ENCODE measurements around the gene ME1. TPM values are rescaled to one million over a fixed set of nuclear protein-coding genes. Genes with fewer than 3 reads are reported as not detected.
A peak's percentile ranks its signal among the peaks of the same experiment; 100 is the strongest.

ME1 gene
- total and polyA plus RNA-seq, 2 experiments from 2014 or later: 19.0 to 19.7 TPM

DNA sequence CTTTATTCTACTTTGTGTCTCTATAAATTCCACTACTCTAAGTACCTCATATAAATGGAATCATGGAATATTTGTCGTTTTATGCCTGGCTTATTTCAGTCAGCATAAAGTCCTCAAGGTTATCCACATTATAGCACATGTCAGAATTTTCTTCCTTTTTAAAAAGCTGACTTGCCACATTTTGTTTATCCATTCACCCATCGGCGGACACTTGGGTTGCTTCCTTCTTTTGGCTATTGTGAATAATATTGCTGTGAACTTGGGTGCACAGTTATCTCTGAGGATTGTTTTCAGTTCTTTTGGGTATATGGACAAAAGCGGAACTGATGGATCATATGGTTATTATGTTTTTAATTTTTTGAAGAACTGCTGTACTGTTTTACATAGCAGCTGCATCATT lies 39.1 kb upstream of the ME1 start:
- Histone ChIP-seq H3K79me2 (no peaks in the 10 kb centered on the region), H4K20me1 (ENCODE audit: insufficient read depth, poor library complexity, severe bottlenecking) (no peaks in the 10 kb centered on the region), H2AFZ (no peak overlapping the region), H3K9me2 (replicated peaks; ENCODE audit: insufficient read depth) (no peaks in the 10 kb centered on the region), H3K4me3 (no peak overlapping the region), H3K4me2 (no peak overlapping the region), H3K27me3 (no peaks in the 10 kb centered on the region), H3K4me1 (ENCODE audit: insufficient read depth) (no peaks in the 10 kb centered on the region), H3K36me3 (replicated peaks; ENCODE audit: insufficient read depth, low read depth) (no peaks in the 10 kb centered on the region), H3K9me3 (ENCODE audit: low read depth) (no peaks in the 10 kb centered on the region), H3K27ac (no peak overlapping the region)
- DNase-seq (ENCODE audit: low spot score): no peak
- WGBS (ENCODE audit: low lambda C conversion rate, missing lambda C conversion rate): 89% methylated on average over 4 of the region's 4 CpGs
- no peak for TF ChIP-seq EZH2phosphoT487 (IDR thresholded peaks at IDR 0.05; ENCODE audit: low read depth, severe bottlenecking, unreplicated experiment)

- 82% methylated on average over 3 of the region's 3 CpGs for whole genome bisulfite sequencing (ENCODE audit: low lambda C conversion rate, missing lambda C conversion rate)
- no peaks in the 10 kb centered on the region for H4K20me1 ChIP-seq (ENCODE audit: insufficient read depth, poor library complexity, severe bottlenecking)
- peaks cover 12% of the 10 kb centered on the region for H3K4me1 ChIP-seq (ENCODE audit: insufficient read depth)
- H3K27ac ChIP-seq: no peak overlapping the region
- H3K9me2 ChIP-seq (replicated peaks; ENCODE audit: insufficient read depth): no peaks in the 10 kb centered on the region
- no peak for DNase-seq (ENCODE audit: low spot score)
- H2AFZ ChIP-seq: no peak overlapping the region
- no peaks in the 10 kb centered on the region for H3K27me3 ChIP-seq
- H3K9me3 ChIP-seq (ENCODE audit: low read depth): no peaks in the 10 kb centered on the region
- no peak overlapping the region for H3K4me3 ChIP-seq
- TF ChIP-seq EZH2phosphoT487 (IDR thresholded peaks at IDR 0.05; ENCODE audit: low read depth, severe bottlenecking, unreplicated experiment) (no peak), EZH2 (IDR thresholded peaks at IDR 0.05; ENCODE audit: borderline replicate concordance) (no peak)
- TF ChIP-seq, protein P1, sequence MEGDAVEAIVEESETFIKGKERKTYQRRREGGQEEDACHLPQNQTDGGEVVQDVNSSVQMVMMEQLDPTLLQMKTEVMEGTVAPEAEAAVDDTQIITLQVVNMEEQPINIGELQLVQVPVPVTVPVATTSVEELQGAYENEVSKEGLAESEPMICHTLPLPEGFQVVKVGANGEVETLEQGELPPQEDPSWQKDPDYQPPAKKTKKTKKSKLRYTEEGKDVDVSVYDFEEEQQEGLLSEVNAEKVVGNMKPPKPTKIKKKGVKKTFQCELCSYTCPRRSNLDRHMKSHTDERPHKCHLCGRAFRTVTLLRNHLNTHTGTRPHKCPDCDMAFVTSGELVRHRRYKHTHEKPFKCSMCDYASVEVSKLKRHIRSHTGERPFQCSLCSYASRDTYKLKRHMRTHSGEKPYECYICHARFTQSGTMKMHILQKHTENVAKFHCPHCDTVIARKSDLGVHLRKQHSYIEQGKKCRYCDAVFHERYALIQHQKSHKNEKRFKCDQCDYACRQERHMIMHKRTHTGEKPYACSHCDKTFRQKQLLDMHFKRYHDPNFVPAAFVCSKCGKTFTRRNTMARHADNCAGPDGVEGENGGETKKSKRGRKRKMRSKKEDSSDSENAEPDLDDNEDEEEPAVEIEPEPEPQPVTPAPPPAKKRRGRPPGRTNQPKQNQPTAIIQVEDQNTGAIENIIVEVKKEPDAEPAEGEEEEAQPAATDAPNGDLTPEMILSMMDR (IDR thresholded peaks at IDR 0.05; ENCODE audit: poor library complexity): no peak
- no peak overlapping the region for H3K4me2 ChIP-seq
- no peaks in the 10 kb centered on the region for H3K79me2 ChIP-seq
- no peaks in the 10 kb centered on the region for H3K36me3 ChIP-seq (replicated peaks; ENCODE audit: insufficient read depth, low read depth)
Measured at GRCh38 chr6:83467620-83468036, 36.8 kb upstream of the ME1 start.

GRCh38 chr6:83466328-83466727 lies 35.5 kb upstream of the ME1 start:
- no peaks in the 10 kb centered on the region for H3K79me2 ChIP-seq
- 94% methylated on average over 6 of the region's 6 CpGs for WGBS (ENCODE audit: low lambda C conversion rate, missing lambda C conversion rate)
- no peak overlapping the region for H3K27ac ChIP-seq
- no peaks in the 10 kb centered on the region for H3K9me2 ChIP-seq (replicated peaks; ENCODE audit: insufficient read depth)
- TF ChIP-seq EZH2 (IDR thresholded peaks at IDR 0.05; ENCODE audit: borderline replicate concordance) (no peak), EZH2phosphoT487 (IDR thresholded peaks at IDR 0.05; ENCODE audit: low read depth, severe bottlenecking, unreplicated experiment) (no peak)
- TF ChIP-seq, protein P1 (IDR thresholded peaks at IDR 0.05; ENCODE audit: poor library complexity): no peak
- H4K20me1 ChIP-seq (ENCODE audit: insufficient read depth, poor library complexity, severe bottlenecking): no peaks in the 10 kb centered on the region
- no peaks in the 10 kb centered on the region for H3K27me3 ChIP-seq
- H3K4me2 ChIP-seq: no peak overlapping the region
- DNase-seq (ENCODE audit: low spot score): no peak
- no peak overlapping the region for H3K4me3 ChIP-seq
- peaks cover 20% of the 10 kb centered on the region for H3K4me1 ChIP-seq (ENCODE audit: insufficient read depth)
- no peaks in the 10 kb centered on the region for H3K36me3 ChIP-seq (replicated peaks; ENCODE audit: insufficient read depth, low read depth)
- H2AFZ ChIP-seq: no peak overlapping the region
- H3K9me3 ChIP-seq (ENCODE audit: low read depth): no peaks in the 10 kb centered on the region

GRCh38 chr6:83464381-83465140 lies 33.7 kb upstream of the ME1 start:
- H3K27me3 ChIP-seq: no peaks in the 10 kb centered on the region
- WGBS (ENCODE audit: low lambda C conversion rate, missing lambda C conversion rate): 61% methylated on average over 5 of the region's 5 CpGs
- no peaks in the 10 kb centered on the region for H3K9me3 ChIP-seq (ENCODE audit: low read depth)
- H3K4me2 ChIP-seq: no peak overlapping the region
- peak; percentile 68 for DNase-seq (ENCODE audit: low spot score)
- H3K79me2 ChIP-seq: no peaks in the 10 kb centered on the region
- H4K20me1 ChIP-seq (ENCODE audit: insufficient read depth, poor library complexity, severe bottlenecking): no peaks in the 10 kb centered on the region
- H3K4me3 ChIP-seq: no peak overlapping the region
- no peak for TF ChIP-seq EZH2phosphoT487 (IDR thresholded peaks at IDR 0.05; ENCODE audit: low read depth, severe bottlenecking, unreplicated experiment)
- TF ChIP-seq, protein P1 (IDR thresholded peaks at IDR 0.05; ENCODE audit: poor library complexity): no peak
- TF ChIP-seq EZH2 (IDR thresholded peaks at IDR 0.05; ENCODE audit: borderline replicate concordance): no peak
- H3K27ac ChIP-seq: peak overlapping the region; percentile 85
- H3K36me3 ChIP-seq (replicated peaks; ENCODE audit: insufficient read depth, low read depth): no peaks in the 10 kb centered on the region
- H3K4me1 ChIP-seq (ENCODE audit: insufficient read depth): peaks cover 20% of the 10 kb centered on the region
- no peak overlapping the region for H2AFZ ChIP-seq
- no peaks in the 10 kb centered on the region for H3K9me2 ChIP-seq (replicated peaks; ENCODE audit: insufficient read depth)
